Loucy (cell line): ENCODE results near the gene IST1.

Experiments used
- H2AFZ ChIP-seq: fragments of 200-600 bp; sonication (generic); 2 replicates; pipeline ENCODE4 v1.6.0; 2016; ENCODE audit warnings: antibody characterized with exemption, mild to moderate bottlenecking, low read length, moderate library complexity
- H3F3A ChIP-seq: fragments of 200-600 bp; 2 replicates; pipeline ENCODE4 v1.6.0; 2016; ENCODE audit warnings: antibody characterized with exemption, low read depth, mild to moderate bottlenecking
- H3K27me3 ChIP-seq: fragments of 200-600 bp; sonication (generic); 2 replicates; pipeline ENCODE4 v1.6.1; 2014; ENCODE audit warnings: low read length, mild to moderate bottlenecking; ENCODE audit not compliant: insufficient read depth, poor library complexity, severe bottlenecking
- H3K36me3 ChIP-seq: fragments of 200-600 bp; sonication (generic); 2 replicates; pipeline ENCODE4 v1.6.1; 2016; ENCODE audit warnings: low read length; ENCODE audit not compliant: insufficient read depth
- H3K4me1 ChIP-seq: fragments of 200-600 bp; sonication (generic); 2 replicates; pipeline ENCODE4 v1.5.1; 2014; ENCODE audit warnings: low read length, mild to moderate bottlenecking; ENCODE audit not compliant: insufficient read depth, poor library complexity, severe bottlenecking
- H3K4me2 ChIP-seq: fragments of 200-600 bp; sonication (generic); 2 replicates; pipeline ENCODE4 v1.6.0; 2014; ENCODE audit warnings: antibody characterized with exemption, low read length, low read depth, mild to moderate bottlenecking; ENCODE audit not compliant: poor library complexity, severe bottlenecking
- H3K4me3 ChIP-seq: fragments of 200-600 bp; sonication (generic); 2 replicates; pipeline ENCODE4 v1.5.1; 2014; ENCODE audit warnings: low read length, mild to moderate bottlenecking, mixed read lengths; ENCODE audit not compliant: poor library complexity, severe bottlenecking
- H3K79me2 ChIP-seq: fragments of 200-600 bp; sonication (generic); 2 replicates; pipeline ENCODE4 v1.6.1; 2014; ENCODE audit warnings: low read length; ENCODE audit not compliant: insufficient read depth
- H3K9ac ChIP-seq: fragments of 200-600 bp; sonication (generic); 2 replicates; pipeline ENCODE4 v1.6.0; 2014; ENCODE audit warnings: mild to moderate bottlenecking, low read depth, low read length, moderate library complexity; ENCODE audit not compliant: poor library complexity, severe bottlenecking
- H3K9me2 ChIP-seq: fragments of 200-600 bp; sonication (generic); replicated peaks from 2 replicates; pipeline ENCODE4 v1.6.1; 2016; ENCODE audit warnings: low read depth, low read length, mixed read lengths
- H3K9me3 ChIP-seq: fragments of 200-600 bp; sonication (generic); 2 replicates; pipeline ENCODE4 v1.6.1; 2014; ENCODE audit warnings: mild to moderate bottlenecking, antibody characterized with exemption, low read length, low read depth; ENCODE audit not compliant: insufficient read depth
- H4K20me1 ChIP-seq: fragments of 200-600 bp; sonication (generic); 2 replicates; pipeline ENCODE4 v1.6.0; 2014; ENCODE audit warnings: antibody characterized with exemption, low read length, mild to moderate bottlenecking; ENCODE audit not compliant: insufficient read depth, poor library complexity, severe bottlenecking
- CTCF ChIP-seq: fragments of 200-600 bp; sonication (generic); conservative IDR thresholded peaks from 2 replicates; pipeline ENCODE4 v1.5.1; 2014; ENCODE audit warnings: mild to moderate bottlenecking, antibody characterized with exemption, low read length
- EZH2phosphoT487 ChIP-seq: fragments of 200-600 bp; IDR thresholded peaks from 2 replicates; pipeline ENCODE4 v1.6.1; 2018; ENCODE audit warnings: antibody characterized with exemption, mild to moderate bottlenecking, moderate library complexity, borderline replicate concordance

IST1 gene

DNA sequence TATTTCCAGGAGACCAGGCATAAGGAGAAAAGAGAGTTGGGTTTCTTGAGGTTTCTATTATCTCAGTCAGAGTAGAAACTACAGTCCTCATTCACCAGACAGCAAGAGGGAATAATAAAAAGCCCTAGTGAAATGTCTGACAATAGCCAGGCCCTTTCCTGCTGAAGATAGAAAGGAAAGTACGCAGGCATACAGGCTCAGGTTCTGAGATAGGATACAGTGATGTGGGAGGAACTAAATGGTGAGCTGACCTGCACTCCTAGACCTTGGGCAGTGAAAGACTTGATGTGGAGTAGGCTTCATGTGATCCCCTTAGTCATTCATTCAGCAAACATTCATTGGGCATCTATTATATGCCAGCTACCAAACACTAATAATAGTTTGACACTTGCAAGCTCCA is 26.2 kb upstream of the IST1 start:
- Histone ChIP-seq H3K4me1 (no peaks in the 10 kb centered on the region), H3K9ac (no peak overlapping the region), H2AFZ (no peak overlapping the region), H3K9me2 (no peaks in the 10 kb centered on the region), H3K9me3 (no peaks in the 10 kb centered on the region), H3F3A (no peaks in the 10 kb centered on the region), H3K79me2 (no peaks in the 10 kb centered on the region), H3K4me2 (no peak overlapping the region), H3K27me3 (no peaks in the 10 kb centered on the region), H4K20me1 (no peaks in the 10 kb centered on the region), H3K4me3 (no peak overlapping the region), H3K36me3 (peaks cover 20% of the 10 kb centered on the region; the same call in 1 of the 2 replicates)
- TF ChIP-seq EZH2phosphoT487 = no peak
- no peak for TF ChIP-seq CTCF

GRCh38 chr16:71870818-71871217 is 24.5 kb upstream of the IST1 start:
- no peaks in the 10 kb centered on the region for H3F3A ChIP-seq
- H4K20me1 ChIP-seq = no peaks in the 10 kb centered on the region
- no peaks in the 10 kb centered on the region for H3K9me2 ChIP-seq
- no peaks in the 10 kb centered on the region for H3K79me2 ChIP-seq
- no peak overlapping the region for H3K4me3 ChIP-seq
- no peak overlapping the region for H2AFZ ChIP-seq
- peaks cover 4% of the 10 kb centered on the region; the same call in 1 of the 2 replicates for H3K36me3 ChIP-seq
- H3K9me3 ChIP-seq = no peaks in the 10 kb centered on the region
- no peaks in the 10 kb centered on the region for H3K27me3 ChIP-seq
- H3K9ac ChIP-seq = no peak overlapping the region
- H3K4me2 ChIP-seq = no peak overlapping the region
- H3K4me1 ChIP-seq = no peaks in the 10 kb centered on the region
- TF ChIP-seq CTCF (no peak), EZH2phosphoT487 (no peak)

GRCh38 chr16:71873199-71873598 is 22.1 kb upstream of the IST1 start:
- H3K4me3 ChIP-seq = no peak overlapping the region
- H3K4me1 ChIP-seq = no peaks in the 10 kb centered on the region
- H2AFZ ChIP-seq = no peak overlapping the region
- no peaks in the 10 kb centered on the region for H4K20me1 ChIP-seq
- no peak overlapping the region for H3K4me2 ChIP-seq
- no peaks in the 10 kb centered on the region for H3K9me2 ChIP-seq
- H3F3A ChIP-seq = no peaks in the 10 kb centered on the region
- no peaks in the 10 kb centered on the region for H3K27me3 ChIP-seq
- no peak overlapping the region for H3K9ac ChIP-seq
- H3K9me3 ChIP-seq = no peaks in the 10 kb centered on the region
- no peaks in the 10 kb centered on the region for H3K79me2 ChIP-seq
- TF ChIP-seq EZH2phosphoT487 = no peak
- no peak for TF ChIP-seq CTCF
- no peaks in the 10 kb centered on the region for H3K36me3 ChIP-seq
